Measurements from ENCODE around the gene CEP83.

DNA sequence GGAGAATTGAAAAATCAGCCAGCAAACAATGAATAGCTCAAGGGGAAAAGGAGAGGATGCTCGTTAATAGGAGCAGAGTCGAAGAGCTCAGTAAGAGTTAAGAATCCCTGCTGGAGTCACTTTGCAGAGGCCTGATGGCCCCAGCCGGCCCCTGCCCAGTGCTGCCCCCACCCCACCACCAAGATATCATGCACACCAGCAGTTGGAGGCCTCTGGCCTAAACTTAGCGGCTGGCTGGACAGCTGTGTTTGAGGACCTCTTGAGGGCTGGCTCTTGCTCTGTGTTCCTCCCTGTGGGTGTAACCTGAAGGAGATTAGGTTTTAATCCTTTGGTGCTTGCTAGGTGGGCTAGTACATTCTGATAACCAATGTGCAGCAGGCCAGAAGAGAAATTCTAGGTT is 169.3 kb downstream of the CEP83 start:
- TF ChIP-seq, protein P1, sequence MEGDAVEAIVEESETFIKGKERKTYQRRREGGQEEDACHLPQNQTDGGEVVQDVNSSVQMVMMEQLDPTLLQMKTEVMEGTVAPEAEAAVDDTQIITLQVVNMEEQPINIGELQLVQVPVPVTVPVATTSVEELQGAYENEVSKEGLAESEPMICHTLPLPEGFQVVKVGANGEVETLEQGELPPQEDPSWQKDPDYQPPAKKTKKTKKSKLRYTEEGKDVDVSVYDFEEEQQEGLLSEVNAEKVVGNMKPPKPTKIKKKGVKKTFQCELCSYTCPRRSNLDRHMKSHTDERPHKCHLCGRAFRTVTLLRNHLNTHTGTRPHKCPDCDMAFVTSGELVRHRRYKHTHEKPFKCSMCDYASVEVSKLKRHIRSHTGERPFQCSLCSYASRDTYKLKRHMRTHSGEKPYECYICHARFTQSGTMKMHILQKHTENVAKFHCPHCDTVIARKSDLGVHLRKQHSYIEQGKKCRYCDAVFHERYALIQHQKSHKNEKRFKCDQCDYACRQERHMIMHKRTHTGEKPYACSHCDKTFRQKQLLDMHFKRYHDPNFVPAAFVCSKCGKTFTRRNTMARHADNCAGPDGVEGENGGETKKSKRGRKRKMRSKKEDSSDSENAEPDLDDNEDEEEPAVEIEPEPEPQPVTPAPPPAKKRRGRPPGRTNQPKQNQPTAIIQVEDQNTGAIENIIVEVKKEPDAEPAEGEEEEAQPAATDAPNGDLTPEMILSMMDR (IDR thresholded peaks at IDR 0.05): no peak
- TF ChIP-seq POLR2A (IDR thresholded peaks at IDR 0.05): no peak
